Measurements from ENCODE around the gene PLCD4.

The PLCD4 gene

GRCh38 chr2:218622606-218623365 is 15.1 kb downstream of the PLCD4 start:
- DNase-seq = peak; percentile 23

GRCh38 chr2:218623366-218623705 is 15.6 kb downstream of the PLCD4 start:
- DNase-seq = peak; percentile 28

- no peak for DNase-seq
Measured at GRCh38 chr2:218626369-218626768, 18.7 kb downstream of the PLCD4 start.

GRCh38 chr2:218627939-218628338 is 20.2 kb downstream of the PLCD4 start:
- no peak for DNase-seq

- no peak for DNase-seq
Measured at GRCh38 chr2:218631837-218632236, 24.1 kb downstream of the PLCD4 start.

GRCh38 chr2:218635719-218636118 is 28.0 kb downstream of the PLCD4 start:
- no peak for DNase-seq

GRCh38 chr2:218638372-218638771 is 30.7 kb downstream of the PLCD4 start:
- no peak for DNase-seq

GRCh38 chr2:218642121-218642656 is 34.5 kb downstream of the PLCD4 start:
- DNase-seq = no peak

- DNase-seq = no peak
Measured at GRCh38 chr2:218642786-218643185, 35.1 kb downstream of the PLCD4 start.

GRCh38 chr2:218643751-218644310 is 36.1 kb downstream of the PLCD4 start:
- no peak for DNase-seq

GRCh38 chr2:218644721-218645120 is 37.0 kb downstream of the PLCD4 start:
- DNase-seq = no peak

GRCh38 chr2:218645126-218645525 is 37.4 kb downstream of the PLCD4 start:
- DNase-seq = no peak

- peak; percentile 70 for DNase-seq
Measured at GRCh38 chr2:218648088-218648786, 40.5 kb downstream of the PLCD4 start.

- DNase-seq = no peak
Measured at GRCh38 chr2:218648787-218649100, 41.0 kb downstream of the PLCD4 start.

GRCh38 chr2:218655751-218656150 is 48.1 kb downstream of the PLCD4 start:
- DNase-seq = no peak

- peak; percentile 52 for DNase-seq
Measured at GRCh38 chr2:218658671-218659257, 51.1 kb downstream of the PLCD4 start.

GRCh38 chr2:218659258-218659987 is 51.7 kb downstream of the PLCD4 start, which contains the start of the genes BCS1L and ZNF142:
BCS1L (plus strand) TSS chr2:218659683; CDS start chr2:218660988, 1,305 bp downstream.
ZNF142 (minus strand) TSS chr2:218659623; CDS start chr2:218656429, 3,194 bp downstream.
- peak; percentile 79 for DNase-seq

- DNase-seq = no peak
Measured at GRCh38 chr2:218659988-218660358, 52.3 kb downstream of the PLCD4 start.

- no peak for DNase-seq
Measured at GRCh38 chr2:218662377-218662776, 54.7 kb downstream of the PLCD4 start.

- DNase-seq = no peak
Measured at GRCh38 chr2:218662827-218663226, 55.1 kb downstream of the PLCD4 start.

GRCh38 chr2:218663901-218664300 is 56.2 kb downstream of the PLCD4 start:
- DNase-seq = no peak

GRCh38 chr2:218664653-218665052 is 57.0 kb downstream of the PLCD4 start:
- no peak for DNase-seq

Measured in suppressor macrophage treated with lipopolysaccharide for 4 hours (primary cell).